ENCODE results near the gene GOLGA8Q.
"Not testable (repeated sequence)": the region's sequence is repeated elsewhere in the genome, so short reads cannot be mapped to it uniquely, and the experiment has no call there.

Gene GOLGA8Q, protein sequence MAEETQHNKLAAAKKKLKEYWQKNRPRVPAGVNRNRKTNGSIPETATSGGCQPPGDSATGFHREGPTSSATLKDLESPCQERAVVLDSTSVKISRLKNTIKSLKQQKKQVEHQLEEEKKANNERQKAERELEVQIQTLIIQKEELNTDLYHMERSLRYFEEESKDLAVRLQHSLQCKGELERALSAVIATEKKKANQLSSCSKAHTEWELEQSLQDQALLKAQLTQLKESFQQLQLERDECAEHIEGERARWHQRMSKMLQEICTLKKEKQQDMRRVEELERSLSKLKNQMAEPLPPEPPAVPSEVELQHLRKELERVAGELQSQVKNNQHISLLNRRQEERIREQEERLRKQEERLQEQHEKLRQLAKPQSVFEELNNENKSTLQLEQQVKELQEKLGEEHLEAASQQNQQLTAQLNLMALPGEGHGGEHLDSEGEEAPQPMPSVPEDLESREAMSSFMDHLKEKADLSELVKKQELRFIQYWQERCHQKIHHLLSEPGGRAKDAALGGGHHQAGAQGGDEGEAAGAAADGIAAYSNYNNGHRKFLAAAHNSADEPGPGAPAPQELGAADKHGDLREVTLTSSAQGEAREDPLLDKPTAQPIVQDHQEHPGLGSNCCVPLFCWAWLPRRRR

DNA sequence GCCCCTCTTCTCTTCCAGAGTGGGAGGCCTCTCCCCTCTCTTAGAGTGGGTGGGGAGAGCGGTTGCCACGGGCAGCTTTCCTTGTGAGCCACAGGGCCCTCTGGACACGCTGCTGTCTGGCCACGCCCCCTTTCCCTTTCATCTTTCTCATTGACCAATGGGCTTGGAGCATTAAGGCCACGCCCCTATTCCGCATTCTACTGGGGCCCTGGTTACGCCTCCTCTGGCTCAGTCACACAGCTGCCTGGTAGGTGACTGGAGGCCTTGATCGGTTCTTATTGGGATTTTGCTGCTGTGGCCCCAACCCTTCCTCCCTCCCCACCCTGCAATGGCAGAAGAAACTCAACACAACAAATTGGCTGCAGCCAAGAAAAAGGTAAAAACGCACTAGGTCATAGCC lies at the start of gene GOLGA8Q:
Gene GOLGA8Q (plus strand): TSS at position 301 of the 400 bp plus-strand sequence. CDS start 28 bp downstream, at position 329.
- H3K36me3 ChIP-seq (ENCODE audit: control insufficient read depth in 2 of 2, insufficient read depth in 1 of 2, low read length in 2 of 2); CTCF ChIA-PET; H3K9me3 ChIP-seq (ENCODE audit: control insufficient read depth, insufficient read depth, low read depth, low read length); POLR2A ChIA-PET; H3K4me1 ChIP-seq (ENCODE audit: control insufficient read depth, insufficient read depth, low read length); H3K27ac ChIP-seq (ENCODE audit: extremely low read depth, low read depth, low read length); H3K4me3 ChIP-seq (ENCODE audit: low read depth, low read length): not testable (repeated sequence)

DNA sequence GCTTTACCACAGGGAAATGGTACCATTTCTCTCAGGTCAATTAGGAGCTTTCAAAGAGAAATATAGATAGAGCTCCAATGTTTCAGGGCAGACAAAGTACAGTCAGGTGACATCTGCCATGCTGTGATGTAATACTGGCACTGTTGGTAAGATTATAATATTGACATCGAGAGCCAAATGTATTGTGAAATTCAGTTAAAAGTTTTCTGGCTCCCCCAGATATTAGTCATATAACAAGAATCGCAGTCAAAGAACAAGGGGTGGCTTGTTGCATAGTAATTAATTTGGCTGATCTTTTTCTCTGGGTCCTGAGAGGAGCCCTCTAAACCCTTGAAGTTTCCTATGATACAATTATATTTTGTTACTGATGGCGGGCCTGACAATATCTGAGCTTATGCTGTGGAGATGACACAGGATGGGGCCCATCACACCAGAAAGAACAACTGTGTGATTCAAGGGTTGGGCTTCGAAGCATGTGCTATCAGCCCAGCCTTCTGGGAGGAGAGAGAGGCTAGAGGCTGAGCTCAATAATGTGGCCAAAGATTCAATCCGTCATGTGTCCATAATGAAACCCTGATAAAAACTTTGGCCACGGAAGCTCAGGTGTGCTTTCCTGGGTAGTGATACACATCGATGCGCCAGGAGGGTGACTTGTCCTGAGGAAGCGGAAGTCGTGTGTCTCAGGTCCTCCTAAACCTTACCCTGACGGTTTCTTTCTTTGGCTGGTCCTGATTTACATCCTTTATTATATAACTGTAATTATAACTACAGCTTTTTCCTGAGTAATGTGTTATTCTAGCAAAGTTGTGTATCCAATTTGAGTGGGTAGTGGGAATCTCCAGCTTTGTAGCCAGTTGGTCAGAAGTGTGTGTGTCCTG lies 48.7 kb upstream of the GOLGA8Q start:
- POLR2A ChIA-PET; CTCF ChIA-PET; H3K27ac ChIP-seq (ENCODE audit: extremely low read depth, low read depth, low read length); H3K4me1 ChIP-seq (ENCODE audit: control insufficient read depth, insufficient read depth, low read length); H3K4me3 ChIP-seq (ENCODE audit: low read depth, low read length); H3K9me3 ChIP-seq (ENCODE audit: control insufficient read depth, insufficient read depth, low read depth, low read length); H3K36me3 ChIP-seq (ENCODE audit: control insufficient read depth in 2 of 2, insufficient read depth in 1 of 2, low read length in 2 of 2): not testable (repeated sequence)

DNA sequence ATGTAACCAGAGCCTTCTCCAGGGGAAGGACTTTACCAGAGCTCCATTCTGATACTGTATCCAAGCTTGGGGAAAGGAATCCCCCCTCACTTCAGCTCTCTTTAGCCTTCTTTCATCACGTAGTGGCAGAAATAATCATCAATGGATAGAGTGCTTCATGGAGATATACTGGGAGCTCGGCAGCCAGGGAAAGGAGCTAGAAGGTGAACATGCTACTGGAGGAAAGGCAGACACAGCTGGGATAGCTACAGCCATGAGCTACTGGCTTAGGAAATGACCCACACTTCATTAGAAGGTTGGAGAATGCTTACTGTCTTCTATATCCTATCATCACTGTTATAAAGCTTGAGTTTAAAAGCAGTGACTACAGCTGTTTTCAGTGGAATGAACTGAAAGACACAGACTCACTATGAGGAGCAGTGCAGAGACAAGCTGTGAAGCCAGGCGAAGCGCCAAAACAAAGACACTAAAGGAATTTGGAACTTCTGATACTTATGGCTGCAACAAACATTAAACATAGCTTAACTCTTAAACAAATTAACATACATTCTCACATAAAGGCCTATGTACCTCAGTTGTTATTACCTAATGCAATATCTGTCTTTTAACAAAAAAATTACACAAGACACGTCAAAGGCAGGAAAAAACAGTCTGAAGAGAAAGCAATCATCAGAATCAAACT lies 47.5 kb upstream of the GOLGA8Q start:
- H3K4me3 ChIP-seq (ENCODE audit: low read depth, low read length); H3K27ac ChIP-seq (ENCODE audit: extremely low read depth, low read depth, low read length); H3K36me3 ChIP-seq (ENCODE audit: control insufficient read depth in 2 of 2, insufficient read depth in 1 of 2, low read length in 2 of 2); H3K9me3 ChIP-seq (ENCODE audit: control insufficient read depth, insufficient read depth, low read depth, low read length); CTCF ChIA-PET; H3K4me1 ChIP-seq (ENCODE audit: control insufficient read depth, insufficient read depth, low read length); POLR2A ChIA-PET: not testable (repeated sequence)

DNA sequence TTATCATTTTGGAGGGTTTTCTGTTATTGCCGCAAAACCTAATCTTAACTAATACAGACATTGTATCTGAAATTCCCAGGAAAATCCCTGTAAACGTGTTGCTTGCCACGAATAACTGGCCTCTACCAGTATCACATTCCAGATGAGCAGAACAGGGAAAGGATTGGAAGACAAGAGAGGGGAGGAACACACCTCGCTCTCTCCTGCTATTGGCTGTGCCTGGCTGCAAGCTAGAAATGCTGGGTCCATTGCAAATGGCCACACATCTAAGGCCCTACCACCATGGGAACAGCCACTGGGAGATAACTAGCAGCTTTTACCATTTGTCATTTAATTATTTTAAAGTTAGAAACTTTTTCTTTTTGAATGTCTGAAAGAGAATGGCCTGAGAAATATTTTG lies 37.3 kb upstream of the GOLGA8Q start:
- CTCF ChIA-PET; POLR2A ChIA-PET; H3K36me3 ChIP-seq (ENCODE audit: control insufficient read depth in 2 of 2, insufficient read depth in 1 of 2, low read length in 2 of 2); H3K9me3 ChIP-seq (ENCODE audit: control insufficient read depth, insufficient read depth, low read depth, low read length); H3K27ac ChIP-seq (ENCODE audit: extremely low read depth, low read depth, low read length); H3K4me3 ChIP-seq (ENCODE audit: low read depth, low read length); H3K4me1 ChIP-seq (ENCODE audit: control insufficient read depth, insufficient read depth, low read length): not testable (repeated sequence)

DNA sequence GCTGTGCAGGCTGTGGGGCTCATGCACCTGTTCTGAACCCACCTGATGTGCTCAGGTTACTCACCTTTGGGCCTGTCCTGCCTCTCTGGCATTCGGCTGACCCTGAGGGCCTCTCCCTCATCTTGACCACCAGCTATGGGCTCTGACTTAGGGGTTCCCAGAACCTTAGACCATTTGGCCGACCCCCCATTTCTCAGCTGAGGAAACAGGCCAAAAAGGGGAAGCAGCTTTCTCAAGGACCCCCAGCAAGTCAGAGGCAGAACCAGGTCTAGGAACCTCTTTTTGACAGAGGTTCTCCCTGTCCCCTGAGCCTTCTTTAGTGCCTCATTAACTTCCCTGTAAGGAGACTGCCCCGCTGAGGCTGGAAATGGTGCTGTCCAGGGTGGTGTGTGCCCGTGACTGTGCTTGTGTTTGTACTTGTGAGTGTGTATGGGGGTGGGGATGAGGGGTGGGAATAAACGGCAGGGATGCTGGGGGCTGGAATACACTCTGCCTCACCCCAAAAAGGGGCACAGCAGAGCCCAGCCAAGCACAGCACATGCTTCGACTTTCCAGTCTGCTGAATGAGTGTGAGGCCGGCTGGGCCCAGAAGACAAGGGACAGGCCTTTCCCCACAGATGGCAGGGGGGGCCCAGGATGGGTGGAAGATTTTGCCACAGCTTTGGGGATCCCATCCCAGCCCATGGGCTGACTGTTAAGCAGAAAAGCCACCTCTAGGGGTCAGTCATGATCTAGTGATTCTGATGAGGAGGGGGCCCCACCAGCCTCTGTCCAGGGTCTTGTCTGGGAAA lies 28.2 kb upstream of the GOLGA8Q start:
- H3K36me3 ChIP-seq (ENCODE audit: control insufficient read depth in 2 of 2, insufficient read depth in 1 of 2, low read length in 2 of 2); CTCF ChIA-PET; H3K4me1 ChIP-seq (ENCODE audit: control insufficient read depth, insufficient read depth, low read length); H3K4me3 ChIP-seq (ENCODE audit: low read depth, low read length); H3K9me3 ChIP-seq (ENCODE audit: control insufficient read depth, insufficient read depth, low read depth, low read length); POLR2A ChIA-PET; H3K27ac ChIP-seq (ENCODE audit: extremely low read depth, low read depth, low read length): not testable (repeated sequence)

DNA sequence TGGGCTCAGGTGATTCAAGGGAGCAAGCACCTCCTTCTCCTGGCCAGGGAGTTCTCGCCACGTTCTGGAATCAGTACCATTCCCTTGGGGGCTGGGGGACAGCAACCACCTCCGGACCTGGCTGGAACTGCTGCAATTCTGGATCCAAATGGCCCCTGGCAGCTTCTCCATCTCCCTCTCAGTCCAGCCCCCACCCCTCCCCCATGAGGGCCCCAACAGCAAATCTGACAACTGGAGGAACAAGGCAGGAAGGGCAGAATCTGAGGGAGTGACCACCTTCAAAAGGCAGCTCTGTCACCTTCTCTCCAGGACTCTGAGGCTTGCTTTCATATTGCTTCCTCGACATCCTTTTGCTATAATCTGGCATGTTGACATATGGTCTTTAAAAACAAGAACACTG lies 25.9 kb upstream of the GOLGA8Q start:
- H3K27ac ChIP-seq (ENCODE audit: extremely low read depth, low read depth, low read length); H3K9me3 ChIP-seq (ENCODE audit: control insufficient read depth, insufficient read depth, low read depth, low read length); H3K4me1 ChIP-seq (ENCODE audit: control insufficient read depth, insufficient read depth, low read length); CTCF ChIA-PET; POLR2A ChIA-PET; H3K4me3 ChIP-seq (ENCODE audit: low read depth, low read length); H3K36me3 ChIP-seq (ENCODE audit: control insufficient read depth in 2 of 2, insufficient read depth in 1 of 2, low read length in 2 of 2): not testable (repeated sequence)

DNA sequence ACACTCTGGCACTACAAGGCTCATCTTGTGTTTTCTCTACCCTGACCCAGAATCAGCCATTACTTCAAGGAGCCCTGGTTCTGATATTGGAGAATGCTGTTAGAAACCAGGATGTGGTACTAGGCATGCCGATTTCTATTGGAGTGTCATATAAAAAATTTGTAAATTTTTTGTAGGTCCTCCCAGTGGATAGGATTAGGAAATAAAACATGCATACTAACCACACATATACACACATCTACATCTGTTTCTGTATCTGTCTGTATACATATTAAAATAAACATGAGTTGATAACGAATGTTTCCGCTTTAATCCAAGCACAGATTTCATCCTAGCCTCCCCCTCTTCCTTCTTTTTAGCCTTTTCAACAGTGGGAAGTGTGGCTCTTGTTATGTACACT lies 22.8 kb upstream of the GOLGA8Q start:
- H3K4me3 ChIP-seq (ENCODE audit: low read depth, low read length); H3K36me3 ChIP-seq (ENCODE audit: control insufficient read depth in 2 of 2, insufficient read depth in 1 of 2, low read length in 2 of 2); POLR2A ChIA-PET; CTCF ChIA-PET; H3K9me3 ChIP-seq (ENCODE audit: control insufficient read depth, insufficient read depth, low read depth, low read length); H3K27ac ChIP-seq (ENCODE audit: extremely low read depth, low read depth, low read length); H3K4me1 ChIP-seq (ENCODE audit: control insufficient read depth, insufficient read depth, low read length): not testable (repeated sequence)

DNA sequence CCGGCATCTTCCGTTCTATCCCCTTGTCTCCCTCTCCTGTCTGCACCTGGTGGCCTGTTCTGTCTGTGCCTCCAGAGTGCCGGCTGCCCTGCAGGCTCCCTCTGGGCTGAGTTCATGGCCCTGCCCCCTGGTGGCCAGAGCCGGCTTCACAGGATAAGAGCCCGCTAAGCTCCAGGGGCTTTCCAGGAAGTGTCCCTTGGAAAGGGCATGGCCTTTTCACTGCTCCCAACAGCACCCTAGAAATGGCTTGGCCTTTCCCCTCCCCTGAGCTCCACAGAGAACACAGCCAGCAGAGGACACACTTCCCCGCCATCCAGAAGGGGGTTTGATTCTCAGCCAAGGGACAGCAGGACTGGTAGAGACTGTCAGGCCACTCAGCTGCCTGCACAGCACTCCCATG lies 15.1 kb downstream of the GOLGA8Q start:
- CTCF ChIA-PET; POLR2A ChIA-PET; H3K4me3 ChIP-seq (ENCODE audit: low read depth, low read length); H3K27ac ChIP-seq (ENCODE audit: extremely low read depth, low read depth, low read length); H3K36me3 ChIP-seq (ENCODE audit: control insufficient read depth in 2 of 2, insufficient read depth in 1 of 2, low read length in 2 of 2); H3K9me3 ChIP-seq (ENCODE audit: control insufficient read depth, insufficient read depth, low read depth, low read length); H3K4me1 ChIP-seq (ENCODE audit: control insufficient read depth, insufficient read depth, low read length): not testable (repeated sequence)

DNA sequence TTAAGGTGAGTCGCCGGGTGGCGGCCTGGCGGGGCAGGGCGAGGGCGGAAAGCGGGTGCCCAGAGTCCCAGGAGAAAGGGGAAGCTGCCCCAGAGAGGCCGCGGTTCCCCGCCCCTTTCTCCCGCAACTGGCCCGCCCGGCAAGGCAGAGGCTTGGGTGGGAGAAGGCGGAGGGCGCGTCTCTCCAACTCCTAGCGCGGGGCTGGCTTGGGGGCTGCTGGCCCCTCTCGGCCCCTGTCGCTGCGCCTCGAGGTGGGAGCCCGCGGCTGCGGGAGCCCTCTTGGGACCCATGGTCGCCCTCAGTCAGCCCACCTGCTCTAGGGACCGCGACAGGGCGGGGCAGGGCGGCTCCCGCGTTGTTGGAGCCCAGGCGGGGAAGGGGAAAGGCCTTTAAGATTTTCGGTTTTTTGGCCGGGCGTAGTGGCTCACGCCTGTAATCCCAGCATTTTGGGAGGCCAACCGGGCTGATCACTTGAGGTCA lies 21.2 kb downstream of the GOLGA8Q start:
- H3K9me3 ChIP-seq (ENCODE audit: control insufficient read depth, insufficient read depth, low read depth, low read length); H3K4me3 ChIP-seq (ENCODE audit: low read depth, low read length); H3K4me1 ChIP-seq (ENCODE audit: control insufficient read depth, insufficient read depth, low read length); H3K36me3 ChIP-seq (ENCODE audit: control insufficient read depth in 2 of 2, insufficient read depth in 1 of 2, low read length in 2 of 2); H3K27ac ChIP-seq (ENCODE audit: extremely low read depth, low read depth, low read length); CTCF ChIA-PET; POLR2A ChIA-PET: not testable (repeated sequence)

DNA sequence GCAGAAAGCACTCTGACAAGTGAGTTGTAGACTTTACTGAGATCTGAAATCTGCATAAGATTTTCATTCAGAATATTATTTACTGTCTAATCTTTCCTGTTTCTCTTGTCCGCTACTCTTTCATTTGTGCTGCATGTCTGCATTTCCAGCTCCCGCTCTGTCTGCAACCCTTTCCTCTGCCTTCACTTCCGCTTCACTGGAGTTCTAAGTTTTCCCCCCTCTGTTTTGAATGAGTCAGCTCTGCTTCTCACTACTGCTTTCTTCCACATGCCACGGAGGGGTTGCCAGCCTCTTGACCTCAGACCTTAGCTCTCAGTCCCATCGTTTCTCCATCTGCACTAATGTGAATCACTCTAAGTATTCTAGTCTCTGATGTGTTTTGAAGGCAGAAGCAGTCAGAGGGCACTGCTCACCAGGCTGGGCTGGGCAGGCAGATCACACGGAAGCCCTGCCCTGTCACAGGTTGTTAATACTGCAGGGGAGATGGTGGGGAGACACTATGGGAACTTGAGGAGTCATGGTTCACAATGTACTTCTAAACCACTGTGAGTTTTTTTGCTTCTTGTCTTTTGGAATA lies 27.6 kb downstream of the GOLGA8Q start:
- H3K27ac ChIP-seq (ENCODE audit: extremely low read depth, low read depth, low read length); POLR2A ChIA-PET; CTCF ChIA-PET; H3K9me3 ChIP-seq (ENCODE audit: control insufficient read depth, insufficient read depth, low read depth, low read length); H3K36me3 ChIP-seq (ENCODE audit: control insufficient read depth in 2 of 2, insufficient read depth in 1 of 2, low read length in 2 of 2); H3K4me3 ChIP-seq (ENCODE audit: low read depth, low read length); H3K4me1 ChIP-seq (ENCODE audit: control insufficient read depth, insufficient read depth, low read length): not testable (repeated sequence)

All from HEK293 (cell line).